NOMO-1 (cell line): ENCODE results near the gene TNFAIP2.
"Not testable (repeated sequence)": the region's sequence is repeated elsewhere in the genome, so short reads cannot be mapped to it uniquely, and the experiment has no call there.

Source experiments
- DNase-seq, 2 experiments: peaks; one replicate each; lab custom pipeline; 2025; ENCODE audit not compliant: unreplicated experiment in 2 of 2; lab: John Stamatoyannopoulos, UW

The TNFAIP2 gene

GRCh38 chr14:103107455-103107854, 15.8 kb upstream of the TNFAIP2 start:
- no peak for DNase-seq

DNA sequence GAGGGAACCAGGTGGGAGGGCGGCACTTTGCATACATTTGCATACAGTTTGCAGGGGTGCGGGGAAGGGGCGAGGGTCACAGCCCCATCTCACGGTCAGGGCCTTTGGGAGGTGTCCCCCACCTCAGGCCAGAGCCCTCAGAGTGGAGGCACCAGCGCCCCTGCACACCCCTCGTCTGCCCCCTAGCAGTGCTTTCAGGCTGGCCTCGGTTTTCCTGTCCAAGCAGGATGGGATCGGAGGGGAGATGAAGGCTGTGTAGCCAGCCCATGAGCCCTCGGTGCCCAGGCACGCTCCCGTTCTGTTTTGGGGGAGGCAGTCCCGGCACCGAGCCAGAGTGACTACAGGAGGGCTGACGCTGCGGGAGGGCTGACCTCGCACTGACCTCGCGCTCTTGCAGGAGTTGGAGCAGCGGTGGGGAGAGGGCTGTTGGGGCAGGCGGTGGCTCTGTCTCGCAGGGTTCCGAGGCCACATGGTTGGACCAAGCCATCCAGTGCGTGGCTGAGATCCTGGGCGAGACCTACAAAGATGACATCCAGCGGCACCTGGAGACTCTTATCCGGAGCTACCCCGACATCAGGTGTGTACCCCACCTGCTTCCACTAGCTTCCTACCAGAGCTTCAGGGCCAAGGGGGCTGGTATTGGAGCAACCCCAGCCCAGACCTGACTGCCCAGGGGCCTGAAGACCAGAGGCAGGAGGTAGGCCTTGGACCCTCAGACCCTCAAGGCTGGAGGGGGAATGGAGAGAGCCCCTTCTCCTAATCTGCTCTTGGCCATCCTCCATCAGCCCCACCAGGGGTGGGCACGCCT, 15.1 kb upstream of the TNFAIP2 start:
- no peak for DNase-seq

DNA sequence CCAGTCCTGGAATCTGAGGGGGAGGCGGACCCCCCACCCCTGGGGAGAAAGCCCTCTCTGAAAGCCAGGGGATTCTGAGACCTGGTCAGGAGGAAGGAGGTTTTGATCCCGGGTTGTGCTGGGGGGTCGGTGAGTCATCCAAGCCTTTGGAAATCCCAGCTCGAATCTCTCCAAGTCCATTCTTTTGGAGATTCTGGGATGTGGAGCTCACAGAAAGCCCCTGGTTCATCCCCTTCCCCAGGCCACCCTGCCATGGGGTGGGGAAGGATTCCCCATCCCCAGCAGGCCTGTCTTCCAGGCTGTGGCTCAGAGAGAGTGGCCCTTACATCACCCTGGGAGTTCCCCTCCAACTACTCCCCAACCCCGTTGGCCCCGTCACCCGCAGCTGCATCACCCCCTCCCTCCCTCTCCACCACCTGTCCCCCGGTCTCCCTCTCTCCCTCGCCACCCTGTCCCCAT, 14.5 kb upstream of the TNFAIP2 start:
- DNase-seq: no peak

- no peak for DNase-seq
These were observed 13.5 kb upstream of the TNFAIP2 start for GRCh38 chr14:103109535-103110441.

DNA sequence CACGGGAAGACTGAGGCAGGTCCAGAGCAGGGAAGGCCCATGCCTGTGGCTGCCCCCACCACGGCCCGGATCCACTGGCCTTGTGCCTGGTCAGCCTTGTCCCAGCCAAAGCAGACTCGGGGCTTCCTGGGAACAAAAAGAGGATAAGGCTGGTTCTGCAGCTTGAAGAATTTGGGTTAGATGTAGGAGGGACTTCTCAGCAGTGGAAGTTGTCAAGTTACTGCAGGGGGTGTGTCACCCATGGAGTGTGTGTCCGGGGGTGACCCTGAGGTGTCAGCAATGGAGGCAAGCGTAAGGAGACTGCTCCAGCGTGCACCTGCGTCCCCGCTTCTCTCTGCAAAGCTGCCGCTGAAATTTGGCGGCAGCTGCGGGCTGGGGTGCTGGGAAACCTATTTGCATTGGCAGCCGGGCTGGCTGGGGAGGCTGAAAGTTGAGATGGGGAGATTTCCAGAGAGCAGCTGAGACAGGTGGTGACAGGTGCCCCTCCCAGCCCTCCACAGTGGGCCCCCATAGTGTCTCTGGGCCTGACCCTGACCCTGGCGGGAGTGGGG, 12.5 kb upstream of the TNFAIP2 start:
- no peak for DNase-seq

DNA sequence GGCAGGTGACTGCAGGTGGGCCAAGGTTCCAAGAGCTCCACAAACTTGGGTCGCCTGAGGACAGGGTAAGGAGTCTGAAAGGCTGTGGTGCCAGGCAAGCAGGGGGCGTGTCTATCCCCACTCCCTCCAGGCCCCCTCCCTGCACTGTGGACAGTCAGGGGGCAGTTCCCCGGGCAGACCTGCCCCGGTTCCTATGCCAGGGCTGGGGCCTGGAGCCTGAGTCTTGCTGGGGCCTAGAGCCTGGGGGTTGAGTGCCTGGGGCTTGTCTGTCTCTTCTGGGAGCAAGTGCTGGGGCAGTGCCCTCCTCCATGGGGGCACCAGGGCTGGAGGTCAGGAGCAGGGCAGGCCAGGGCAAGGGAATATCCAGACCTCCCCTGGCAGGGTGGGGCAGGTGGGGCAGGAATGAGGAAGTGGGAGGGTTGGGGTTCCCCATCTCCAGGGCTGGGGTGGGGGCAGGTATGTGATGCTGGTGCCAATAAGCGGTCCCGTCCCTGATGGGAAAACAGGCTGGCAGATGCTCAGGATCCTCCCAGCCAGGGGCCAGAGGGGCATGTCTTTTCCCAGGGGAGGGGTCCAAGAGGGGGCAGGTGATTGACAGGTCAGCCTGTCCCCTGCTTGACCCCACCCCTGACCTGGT, 11.9 kb upstream of the TNFAIP2 start:
- no peak for DNase-seq

DNA sequence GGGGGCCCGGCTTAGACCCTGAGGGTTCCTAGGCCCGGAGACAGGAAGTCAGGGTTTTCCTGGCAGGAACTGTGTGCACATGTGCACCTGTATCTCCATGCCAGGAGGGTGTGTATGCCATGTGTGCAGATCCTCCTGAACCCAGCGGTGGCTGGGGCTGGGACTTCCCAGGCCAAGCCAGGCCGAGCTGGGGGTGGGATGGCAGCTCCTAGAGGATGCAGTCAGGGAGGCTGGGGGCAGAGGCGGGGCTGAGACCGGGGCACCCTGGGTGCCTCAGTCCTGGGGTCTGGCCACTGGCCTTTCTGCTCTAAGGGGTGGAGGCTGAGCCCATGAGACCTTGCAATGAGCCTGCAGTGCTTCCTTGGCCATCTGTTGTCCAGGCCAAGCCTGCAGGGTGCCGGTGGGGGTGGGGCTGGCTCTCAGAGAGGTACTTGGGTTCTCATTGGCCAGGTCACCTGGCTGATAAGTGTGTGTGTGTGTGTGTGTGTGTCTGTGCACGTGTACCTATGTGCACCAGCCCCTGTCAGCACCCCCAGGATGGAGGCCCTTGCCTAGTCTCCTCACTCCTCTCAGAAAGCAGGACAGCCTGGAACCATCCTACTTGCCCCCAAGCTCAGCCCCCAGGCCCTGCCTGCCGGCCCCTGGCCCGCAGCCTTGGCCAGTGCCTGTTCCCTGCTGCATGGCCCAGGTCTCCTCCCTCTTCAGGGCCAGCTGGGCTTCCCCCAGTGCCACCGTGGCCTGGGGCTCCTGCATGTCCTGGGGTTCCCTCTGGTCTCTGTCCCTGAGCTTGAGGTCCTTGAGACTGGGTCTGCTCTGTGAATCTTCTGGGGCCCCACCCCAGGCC, 10.6 kb upstream of the TNFAIP2 start:
- no peak for DNase-seq

DNA sequence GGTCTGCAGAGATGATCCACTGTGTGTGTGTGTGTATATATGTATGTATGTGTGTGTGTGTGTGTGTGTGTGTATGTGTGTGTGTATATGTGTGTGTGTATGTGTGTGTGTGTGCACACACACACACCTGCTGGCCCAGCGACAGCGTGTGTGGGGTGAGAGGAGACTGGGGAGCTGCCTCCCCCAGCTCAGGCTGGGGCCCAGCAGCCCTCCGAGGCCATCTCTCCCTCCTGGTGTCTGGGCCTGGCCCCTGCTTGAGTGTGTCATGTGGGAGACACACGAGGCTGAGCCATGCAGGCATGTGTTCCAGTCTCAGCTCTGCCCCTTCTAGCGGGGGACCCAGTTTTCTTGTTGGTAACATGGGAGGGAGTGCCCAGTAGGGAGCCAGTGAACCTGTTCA, 10.0 kb upstream of the TNFAIP2 start:
- no peak for DNase-seq

DNA sequence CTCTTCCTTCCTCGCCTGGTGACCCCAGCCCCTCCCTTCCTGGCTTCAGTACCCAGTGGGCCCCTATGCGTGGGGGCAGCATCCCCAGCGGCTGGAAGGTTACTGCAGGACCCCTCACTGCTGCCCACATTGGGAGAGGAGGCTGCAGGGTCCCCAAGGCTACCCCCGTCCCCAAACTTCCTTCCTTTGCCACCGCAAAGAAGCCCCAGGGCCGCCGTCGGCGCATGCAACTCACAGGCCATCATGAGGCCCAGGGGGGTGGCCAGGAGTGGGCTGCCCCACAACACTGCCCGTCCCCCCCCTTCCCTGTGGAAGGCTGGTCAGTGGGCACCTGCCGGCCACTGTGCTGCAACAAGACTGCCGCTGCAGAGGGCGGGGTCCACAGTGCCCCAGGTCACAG, 9.5 kb upstream of the TNFAIP2 start:
- no peak for DNase-seq

GRCh38 chr14:103115086-103115679, 8.1 kb upstream of the TNFAIP2 start:
- DNase-seq: peak in 1 of 2 experiments; percentile 23

DNA sequence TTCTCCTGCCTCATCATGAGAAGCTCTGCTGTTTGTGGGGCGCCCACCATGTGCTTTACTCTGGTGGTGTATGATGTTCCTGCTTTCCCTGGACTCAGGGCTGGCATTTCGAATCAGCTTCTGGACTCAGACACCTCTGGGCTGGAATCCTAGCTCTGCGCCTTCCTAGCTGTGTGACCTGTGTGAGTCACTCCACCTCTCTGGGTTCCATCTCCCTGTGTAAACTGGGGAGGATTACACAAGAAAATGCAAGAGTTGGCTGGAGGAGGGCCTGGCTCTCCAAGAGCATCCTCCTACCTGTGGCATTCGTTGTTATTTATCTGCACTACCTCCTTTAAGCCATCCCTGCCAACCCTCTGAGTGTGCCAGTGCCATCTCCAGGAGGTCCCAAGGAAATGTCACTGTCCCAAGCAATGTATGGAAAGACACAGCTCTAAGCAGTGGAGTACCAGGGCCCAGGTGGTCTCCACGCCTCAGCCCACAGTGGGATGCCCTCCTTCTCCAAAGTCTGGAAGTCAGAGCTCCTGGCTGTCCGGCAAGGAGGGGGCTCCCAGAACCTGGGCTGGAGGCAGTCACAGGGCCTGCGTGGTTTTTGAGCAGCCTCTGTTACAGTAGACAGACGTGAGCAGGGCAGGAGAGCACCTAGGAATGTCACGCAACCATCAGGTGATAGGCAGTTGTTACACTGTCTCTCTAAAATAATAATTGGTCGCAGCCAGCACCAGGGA, 7.3 kb upstream of the TNFAIP2 start:
- DNase-seq: no peak

DNA sequence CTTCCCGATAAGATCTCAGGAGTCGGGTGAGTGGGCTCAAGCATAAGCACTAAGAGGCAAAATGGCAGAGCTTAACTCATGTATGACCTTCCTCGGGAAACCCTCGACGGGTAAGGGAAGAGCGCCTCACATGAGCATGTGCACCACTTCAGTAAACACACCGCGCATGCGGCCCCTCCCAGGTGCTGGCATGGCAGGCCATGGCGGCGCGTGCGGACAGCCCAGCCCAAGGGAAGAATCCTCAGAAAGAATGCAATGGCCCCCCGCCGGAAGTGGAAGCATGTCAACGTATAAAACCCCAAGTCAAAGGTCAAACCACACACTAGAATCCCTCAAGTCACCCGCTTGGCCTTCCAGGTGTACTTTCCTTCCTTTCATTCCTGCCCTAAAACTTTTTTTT, 6.6 kb upstream of the TNFAIP2 start:
- no peak for DNase-seq

DNA sequence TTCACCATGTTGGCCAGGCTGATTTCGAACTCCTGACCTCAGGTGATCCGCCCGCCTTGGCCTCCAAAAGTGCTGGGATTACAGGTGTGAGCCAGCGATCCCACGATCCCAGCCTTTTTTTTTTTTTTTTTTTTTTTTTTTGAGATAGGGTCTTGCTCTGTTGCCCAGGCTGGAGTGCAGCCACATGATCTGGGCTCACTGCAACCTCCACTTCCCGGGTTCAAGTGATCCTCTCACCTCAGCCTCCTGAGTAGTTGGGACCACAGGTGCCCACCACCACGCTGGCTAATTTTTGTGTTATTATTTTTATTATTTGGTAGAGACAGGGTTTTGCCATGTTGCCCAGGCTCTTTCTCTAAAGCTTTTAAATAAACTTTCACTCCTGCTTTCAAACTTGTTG, 5.8 kb upstream of the TNFAIP2 start:
- DNase-seq: not testable (repeated sequence)

GRCh38 chr14:103118018-103118662, 5.1 kb upstream of the TNFAIP2 start:
- DNase-seq: peak in 1 of 2 experiments; percentile 25

GRCh38 chr14:103118663-103119404, 4.4 kb upstream of the TNFAIP2 start:
- peak; percentile 88 to 91 for DNase-seq

GRCh38 chr14:103119527-103119926, 3.7 kb upstream of the TNFAIP2 start:
- not testable (repeated sequence) for DNase-seq

DNA sequence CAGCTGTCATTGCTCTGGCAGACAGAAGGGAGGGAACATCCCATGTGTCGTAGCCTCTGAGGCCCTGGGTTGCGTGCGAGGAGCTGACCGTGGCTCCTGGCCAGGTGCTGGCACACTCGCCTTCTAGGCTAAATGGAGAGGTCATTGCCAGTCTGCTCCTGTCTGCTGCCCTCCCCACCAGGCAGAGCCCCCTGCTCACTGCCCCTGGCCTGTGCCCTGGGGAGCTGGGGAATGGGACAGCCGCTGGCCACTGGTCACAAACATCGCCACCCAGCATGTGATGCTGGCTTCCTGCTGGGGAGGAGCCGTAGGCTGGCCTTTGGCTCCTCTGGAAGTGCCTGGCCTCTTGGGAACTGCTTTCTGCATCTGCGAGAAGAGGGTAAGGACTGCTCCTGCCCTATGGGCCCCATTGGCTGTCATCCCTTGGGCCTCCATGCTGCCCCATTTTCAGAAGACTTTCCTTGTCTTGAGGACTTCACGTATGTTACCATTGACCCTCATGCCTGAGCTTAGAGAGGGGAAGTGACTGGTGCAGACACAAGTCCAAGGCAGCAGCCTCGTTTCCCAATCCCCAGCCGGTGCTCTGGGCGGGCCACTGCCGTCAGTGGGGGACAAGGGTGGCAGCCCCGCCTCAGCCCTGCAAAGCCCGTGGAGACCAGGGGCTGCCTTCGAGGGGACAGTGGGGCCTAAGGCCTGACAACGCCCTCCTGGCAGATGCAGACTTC, 2.0 kb upstream of the TNFAIP2 start:
- DNase-seq: peak; percentile 82 to 88
